ENCODE measurements around the gene CNOT2. TPM values are rescaled to one million over a fixed set of nuclear protein-coding genes. Genes with fewer than 3 reads are reported as not detected.

CNOT2 gene
- total and polyA plus RNA-seq, 2 donors (not counting 1 experiment from before 2014, with no cell fraction given): 65.0 to 120 TPM

DNA sequence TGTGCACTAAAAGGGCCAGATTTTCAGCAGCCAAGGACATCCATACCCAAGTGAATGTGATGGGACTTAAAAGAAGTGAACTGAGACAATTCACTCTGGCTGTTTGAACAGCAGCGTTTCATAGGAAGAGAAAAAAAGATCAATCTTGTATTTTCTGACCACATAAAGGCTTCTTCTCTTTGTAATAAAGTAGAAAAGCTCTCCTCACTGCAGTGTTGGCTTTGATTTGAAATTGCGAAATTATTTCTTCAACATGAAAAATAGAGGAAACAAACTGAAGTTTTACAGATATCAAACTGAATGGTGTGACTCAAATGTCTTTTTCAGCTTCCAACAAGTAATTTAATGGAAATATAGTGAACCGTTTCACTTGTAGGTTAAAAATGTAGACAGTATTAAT, 111.6 kb downstream of the CNOT2 start:
- H2AFZ ChIP-seq (ENCODE audit: insufficient read depth, low read depth, low read length, poor library complexity, severe bottlenecking): no peak overlapping the region
- H3K4me3 ChIP-seq (ENCODE audit: control extremely low read depth in 1 of 5, extremely low read depth in 1 of 5, insufficient read depth in 1 of 5, low read depth in 2 of 5, low read length in 4 of 5): no peak overlapping the region
- DNase-seq: no peak
- H4K20me1 ChIP-seq (ENCODE audit: control insufficient read depth, insufficient read depth, low read length, poor library complexity, severe bottlenecking): no peaks in the 10 kb centered on the region
- TF ChIP-seq EZH2 (IDR thresholded peaks at IDR 0.05; ENCODE audit: borderline replicate concordance, insufficient read depth, low read depth, low read length, poor library complexity, severe bottlenecking): no peak
- TF ChIP-seq, protein P1, sequence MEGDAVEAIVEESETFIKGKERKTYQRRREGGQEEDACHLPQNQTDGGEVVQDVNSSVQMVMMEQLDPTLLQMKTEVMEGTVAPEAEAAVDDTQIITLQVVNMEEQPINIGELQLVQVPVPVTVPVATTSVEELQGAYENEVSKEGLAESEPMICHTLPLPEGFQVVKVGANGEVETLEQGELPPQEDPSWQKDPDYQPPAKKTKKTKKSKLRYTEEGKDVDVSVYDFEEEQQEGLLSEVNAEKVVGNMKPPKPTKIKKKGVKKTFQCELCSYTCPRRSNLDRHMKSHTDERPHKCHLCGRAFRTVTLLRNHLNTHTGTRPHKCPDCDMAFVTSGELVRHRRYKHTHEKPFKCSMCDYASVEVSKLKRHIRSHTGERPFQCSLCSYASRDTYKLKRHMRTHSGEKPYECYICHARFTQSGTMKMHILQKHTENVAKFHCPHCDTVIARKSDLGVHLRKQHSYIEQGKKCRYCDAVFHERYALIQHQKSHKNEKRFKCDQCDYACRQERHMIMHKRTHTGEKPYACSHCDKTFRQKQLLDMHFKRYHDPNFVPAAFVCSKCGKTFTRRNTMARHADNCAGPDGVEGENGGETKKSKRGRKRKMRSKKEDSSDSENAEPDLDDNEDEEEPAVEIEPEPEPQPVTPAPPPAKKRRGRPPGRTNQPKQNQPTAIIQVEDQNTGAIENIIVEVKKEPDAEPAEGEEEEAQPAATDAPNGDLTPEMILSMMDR (IDR thresholded peaks at IDR 0.05): no peak
- Mint-ChIP-seq H3K9me3 (ENCODE audit: insufficient read depth) (no peaks in the 10 kb centered on the region), H3K4me1 (peaks cover 8% of the 10 kb centered on the region), H3K27me3 (no peaks in the 10 kb centered on the region), H3K27ac (no peak overlapping the region), H3K4me3 (no peak overlapping the region)
- H3K9me3 ChIP-seq (ENCODE audit: control extremely low read depth in 1 of 3, control insufficient read depth in 2 of 3, insufficient read depth in 1 of 3, low read length in 2 of 3): no peaks in the 10 kb centered on the region
- POLR2A ChIA-PET: no interaction called here
- H3K9ac ChIP-seq (ENCODE audit: low read length): no peak overlapping the region
- WGBS (ENCODE audit: insufficient coverage): no CpG with 5 or more reads among the region's 3 CpGs
- no peak for ATAC-seq (ENCODE audit: low read depth)
- no peaks in the 10 kb centered on the region for H3K27me3 ChIP-seq (replicated peaks in 1 of 4; ENCODE audit: control extremely low read depth in 1 of 4, control insufficient read depth in 3 of 4, insufficient read depth in 4 of 4, low read length in 3 of 4)
- H3K4me1 ChIP-seq (ENCODE audit: control insufficient read depth in 2 of 2, insufficient read depth in 2 of 2, low read length in 2 of 2): peaks cover 0 to 7% of the 10 kb centered on the region in 2 donors
- H3K4me2 ChIP-seq (replicated peaks; ENCODE audit: low read depth, low read length, poor library complexity, severe bottlenecking): no peak overlapping the region
- H3K36me3 ChIP-seq (replicated peaks in 1 of 2; ENCODE audit: control extremely low read depth in 1 of 2, control insufficient read depth in 1 of 2, extremely low read depth in 1 of 2, insufficient read depth in 2 of 2, low read length in 1 of 2): no peaks in the 10 kb centered on the region
- intact Hi-C loops (cut with micrococcal nuclease): no loop called here
- CTCF ChIA-PET: interaction anchor here (0.5 kb wide), 1 partner anchor 13 kb away, joined by 3 read pairs; no protein-coding TSS in a partner anchor
- H3K79me2 ChIP-seq (ENCODE audit: control insufficient read depth, insufficient read depth, low read length): no peaks in the 10 kb centered on the region
- H3K27ac ChIP-seq (ENCODE audit: low read length in 2 of 2): no peak overlapping the region

DNA sequence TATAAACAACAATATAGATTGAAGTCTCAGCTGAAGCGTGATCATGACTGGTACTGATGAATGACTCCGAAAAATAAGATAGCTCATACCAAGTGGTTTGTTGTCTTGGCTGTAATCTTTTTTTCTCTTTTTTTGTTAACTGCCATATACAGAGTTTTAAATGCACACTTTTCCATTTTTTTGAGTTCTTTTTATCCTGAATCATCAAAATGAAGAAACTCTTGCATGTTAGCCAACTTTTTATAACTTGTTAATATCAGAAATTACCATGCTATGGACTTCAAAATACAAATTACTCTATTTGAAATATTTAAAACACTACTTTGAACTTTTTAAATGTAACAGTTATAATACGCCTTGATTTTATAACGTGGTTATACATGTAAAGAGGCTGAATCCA, 112.7 kb downstream of the CNOT2 start:
- Histone ChIP-seq H3K9ac (ENCODE audit: low read length) (no peak overlapping the region), H3K36me3 (replicated peaks in 1 of 2; ENCODE audit: control extremely low read depth in 1 of 2, control insufficient read depth in 1 of 2, extremely low read depth in 1 of 2, insufficient read depth in 2 of 2, low read length in 1 of 2) (no peaks in the 10 kb centered on the region), H4K20me1 (ENCODE audit: control insufficient read depth, insufficient read depth, low read length, poor library complexity, severe bottlenecking) (no peaks in the 10 kb centered on the region), H3K9me3 (ENCODE audit: control extremely low read depth in 1 of 3, control insufficient read depth in 2 of 3, insufficient read depth in 1 of 3, low read length in 2 of 3) (no peaks in the 10 kb centered on the region), H3K27me3 (replicated peaks in 1 of 4; ENCODE audit: control extremely low read depth in 1 of 4, control insufficient read depth in 3 of 4, insufficient read depth in 4 of 4, low read length in 3 of 4) (no peaks in the 10 kb centered on the region), H3K4me1 (ENCODE audit: control insufficient read depth in 2 of 2, insufficient read depth in 2 of 2, low read length in 2 of 2) (peaks cover 0 to 7% of the 10 kb centered on the region in 2 donors), H3K79me2 (ENCODE audit: control insufficient read depth, insufficient read depth, low read length) (no peaks in the 10 kb centered on the region), H3K4me2 (replicated peaks; ENCODE audit: low read depth, low read length, poor library complexity, severe bottlenecking) (no peak overlapping the region), H3K4me3 (ENCODE audit: control extremely low read depth in 1 of 5, extremely low read depth in 1 of 5, insufficient read depth in 1 of 5, low read depth in 2 of 5, low read length in 4 of 5) (no peak overlapping the region), H3K27ac (ENCODE audit: low read length in 2 of 2) (no peak overlapping the region), H2AFZ (ENCODE audit: insufficient read depth, low read depth, low read length, poor library complexity, severe bottlenecking) (no peak overlapping the region)
- POLR2A ChIA-PET: no interaction called here
- H3K27ac Mint-ChIP-seq: no peak overlapping the region
- CTCF ChIA-PET: no interaction called here
- H3K4me1 Mint-ChIP-seq: peaks cover 8% of the 10 kb centered on the region
- no peaks in the 10 kb centered on the region for H3K9me3 Mint-ChIP-seq (ENCODE audit: insufficient read depth)
- intact Hi-C loops (cut with micrococcal nuclease): no loop called here
- TF ChIP-seq, protein P1 (IDR thresholded peaks at IDR 0.05): no peak
- TF ChIP-seq EZH2 (IDR thresholded peaks at IDR 0.05; ENCODE audit: borderline replicate concordance, insufficient read depth, low read depth, low read length, poor library complexity, severe bottlenecking): no peak
- ATAC-seq (ENCODE audit: low read depth): no peak
- H3K27me3 Mint-ChIP-seq: no peaks in the 10 kb centered on the region
- no CpG with 5 or more reads among the region's 4 CpGs for WGBS (ENCODE audit: insufficient coverage)
- no peak for DNase-seq
- H3K4me3 Mint-ChIP-seq: no peak overlapping the region

Data from B cell (primary cell).